Epithelial cell of proximal tubule (primary cell): ENCODE results near the gene CIAO2B. TPM values are rescaled to one million over a fixed set of nuclear protein-coding genes. Genes with fewer than 3 reads are reported as not detected.

ENCODE experiments used
- DNase-seq: peaks from one replicate; pipeline ENCODE4 v3.0.0-alpha.2; 2011; ENCODE audit warnings: low read depth
- H3K4me3 ChIP-seq: 2 replicates; pipeline ENCODE4 v1.5.1; 2011; ENCODE audit warnings: low read depth, mild to moderate bottlenecking, low read length
- CTCF ChIP-seq: conservative IDR thresholded peaks from 2 replicates; pipeline ENCODE4 v1.5.1; 2012; ENCODE audit warnings: low read depth, mild to moderate bottlenecking, low read length
- total RNA-seq: library from RNA; depleted of rRNA; stranded (reverse); fragments of >200 nt; gene quantifications from 2 replicates; pipeline ENCODE4 v1.2.3, GENCODE V29; 2015

Gene CIAO2B
- total RNA-seq, 1 donor from 2014 or later, result 123 TPM

GRCh38 chr16:66973716-66974115 lies 39.5 kb upstream of the CIAO2B start:
- no peak overlapping the region for H3K4me3 ChIP-seq
- TF ChIP-seq CTCF, result no peak
- no peak for DNase-seq

- H3K4me3 ChIP-seq, result no peak overlapping the region
- no peak for TF ChIP-seq CTCF
- no peak for DNase-seq
Observed at GRCh38 chr16:66972983-66973382, 38.8 kb upstream of the CIAO2B start.

GRCh38 chr16:66970775-66971720 lies 36.8 kb upstream of the CIAO2B start:
- DNase-seq, result no peak
- TF ChIP-seq CTCF, result no peak

GRCh38 chr16:66968847-66969246 lies 34.6 kb upstream of the CIAO2B start:
- DNase-seq, result no peak
- no peak overlapping the region for H3K4me3 ChIP-seq
- TF ChIP-seq CTCF, result no peak

More at GRCh38 chr16:66970775-66971720, 36.8 kb upstream of the CIAO2B start:
- no peak overlapping the region for H3K4me3 ChIP-seq

- no peak for DNase-seq
- TF ChIP-seq CTCF, result no peak
- H3K4me3 ChIP-seq, result no peak overlapping the region
Observed at GRCh38 chr16:66964049-66964448, 29.8 kb upstream of the CIAO2B start.

GRCh38 chr16:66961914-66962313 lies 27.7 kb upstream of the CIAO2B start:
- no peak for TF ChIP-seq CTCF

More at GRCh38 chr16:66961914-66962313, 27.7 kb upstream of the CIAO2B start:
- H3K4me3 ChIP-seq, result peak overlapping the region; percentile 57
- DNase-seq, result no peak
